HepG2 (cell line): ENCODE measurements around the gene NIN. TPM values are rescaled to one million over a fixed set of nuclear protein-coding genes. Genes with fewer than 3 reads are reported as not detected.

Source experiments
- ATAC-seq: fragments of 200-7000 bp; cut with Tn5 transposase; 3 replicates; pipeline ENCODE4 v1.9.1; 2020; ENCODE audit warnings: mild to moderate bottlenecking, moderate library complexity
- BruUV-seq: library from RNA; stranded (reverse); fragments of 400-500 nt; replicated peaks from 2 replicates; lab custom pipeline; 2021; lab: Mats Ljungman, UMichigan
- CTCF ChIA-PET: fragments of 300-600 bp; formaldehyde crosslinking; extraction: SDS; loops from one replicate; lab custom pipeline; 2021; ENCODE audit warnings: low total read pairs, inconsistent platforms, low intra/inter-chr PET ratio; lab: Yijun Ruan, JAX
- POLR2A ChIA-PET: fragments of 350-600 bp; sonication (Branson Sonifier 250); formaldehyde crosslinking; loops from one replicate; lab custom pipeline; 2020; ENCODE audit warnings: antibody characterized with exemption, inconsistent platforms; lab: Yijun Ruan, JAX
- DNase-seq: peaks from one replicate; pipeline ENCODE4 v3.0.0-alpha.2; 2015; ENCODE audit warnings: low spot score
- FAIRE-seq: peaks from 3 replicates; lab custom pipeline; 2011; peaks lifted over from hg19 to GRCh38; lab: Jason Lieb, UNC
- H2AFZ ChIP-seq: one replicate; pipeline ENCODE4 v1.6.1; 2011; ENCODE audit warnings: low read length, inconsistent platforms
- H3K27ac ChIP-seq: fragments of 300-600 bp; 3 replicates; pipeline ENCODE4 v1.8.0; 2011; ENCODE audit warnings: mixed run types, mild to moderate bottlenecking, mixed read lengths, low read length, inconsistent platforms; ENCODE audit not compliant: insufficient read depth; ENCODE audit errors: extremely low read length
- H3K27me3 ChIP-seq, 2 experiments: fragments of 200-600 bp in 1 of 2; 2 replicates in 1 of 2; 3 replicates in 1 of 2; pipeline versions ENCODE4 v1.6.0 to v1.8.0; 2011; ENCODE audit warnings: low read length in 2 of 2, mild to moderate bottlenecking in 2 of 2, moderate library complexity in 2 of 2, inconsistent platforms in 1 of 2; ENCODE audit not compliant: insufficient read depth in 2 of 2, control insufficient read depth in 1 of 2
- H3K36me3 ChIP-seq, 2 experiments: fragments of 200-600 bp in 1 of 2; replicated peaks in 1 of 2; 2 replicates in 1 of 2; 3 replicates in 1 of 2; pipeline versions ENCODE4 v1.5.1 to v1.8.0; 2011; ENCODE audit warnings: low read length in 2 of 2, inconsistent platforms in 1 of 2; ENCODE audit not compliant: insufficient read depth in 2 of 2, control insufficient read depth in 1 of 2
- H3K4me1 ChIP-seq: 2 replicates; pipeline ENCODE4 v1.5.1; 2012; ENCODE audit warnings: low read length, inconsistent platforms; ENCODE audit not compliant: insufficient read depth
- H3K4me2 ChIP-seq: 2 replicates; pipeline ENCODE4 v1.6.0; 2011; ENCODE audit warnings: low read depth, low read length, inconsistent platforms
- H3K4me3 ChIP-seq, 3 experiments: fragments of 200-600 bp in 1 of 3; sonication (generic), shearing (Covaris generic) in 1 of 3; replicated peaks in 1 of 3; 2 replicates each; pipeline ENCODE4 v1.5.1; 2011 to 2016; ENCODE audit warnings: low read length in 3 of 3, inconsistent platforms in 2 of 3, low read depth in 2 of 3, mild to moderate bottlenecking in 2 of 3, control low read depth in 1 of 3, mixed read lengths in 1 of 3; ENCODE audit not compliant: insufficient read depth in 1 of 3
- H3K79me2 ChIP-seq: one replicate; pipeline ENCODE4 v1.6.1; 2011; ENCODE audit warnings: low read length, inconsistent platforms; ENCODE audit not compliant: insufficient read depth
- H3K9ac ChIP-seq: 2 replicates; pipeline ENCODE4 v1.6.0; 2011; ENCODE audit warnings: mild to moderate bottlenecking, low read depth, low read length, inconsistent platforms; ENCODE audit not compliant: insufficient read depth
- H3K9me3 ChIP-seq: 2 replicates; pipeline ENCODE4 v1.5.1; 2012; ENCODE audit warnings: mild to moderate bottlenecking, low read length
- H4K20me1 ChIP-seq: 2 replicates; pipeline ENCODE4 v1.6.0; 2011; ENCODE audit warnings: inconsistent platforms, mild to moderate bottlenecking, low read length, moderate library complexity; ENCODE audit not compliant: insufficient read depth
- HDAC2 ChIP-seq: sonication (generic); formaldehyde crosslinking; IDR thresholded peaks from 2 replicates; pipeline ENCODE4 v1.4.0; 2020; ENCODE audit warnings: missing genetic modification reagents
- HNRNPH1 ChIP-seq: fragments of 200-400 bp; formaldehyde crosslinking; optimal IDR thresholded peaks from 2 replicates; pipeline ENCODE3; 2017; ENCODE audit warnings: mild to moderate bottlenecking, low read depth, low read length
- IRX3 ChIP-seq: sonication (generic); formaldehyde crosslinking; IDR thresholded peaks from 2 replicates; pipeline ENCODE4 v1.8.1; 2023; ENCODE audit warnings: mild to moderate bottlenecking, low read depth, missing genetic modification reagents, borderline replicate concordance
- KDM1A ChIP-seq: IDR thresholded peaks from 2 replicates; pipeline ENCODE4 v1.6.1; 2016; ENCODE audit warnings: missing compliant biosample characterization
- MAF1 ChIP-seq: sonication (generic); formaldehyde crosslinking; IDR thresholded peaks from 2 replicates; pipeline ENCODE4 v1.5.0; 2020; ENCODE audit warnings: missing genetic modification reagents, borderline replicate concordance
- NBN ChIP-seq: fragments of 450-650 bp; conservative IDR thresholded peaks from 2 replicates; pipeline ENCODE4 v1.6.1; 2017
- RFXANK ChIP-seq: IDR thresholded peaks from 2 replicates; pipeline ENCODE4 v1.6.1; 2016
- ZBTB38 ChIP-seq: sonication (generic); formaldehyde crosslinking; IDR thresholded peaks from 2 replicates; pipeline ENCODE4 v1.5.1; 2020; ENCODE audit warnings: mild to moderate bottlenecking, missing genetic modification reagents
- WGBS: methylation state at CpG from one replicate; pipeline ENCODE4 v1.1.6; 2017; ENCODE audit warnings: low lambda C conversion rate; 5-methylcytosine and 5-hydroxymethylcytosine counted together
- in situ Hi-C: cut with HindIII; loops from 2 replicates; pipeline ENCODE4 v1.10.0; 2017; ENCODE audit warnings: low pct_unique_long_range_greater_than_20kb; ENCODE audit not compliant: extremely low pct_ligation_motif_present
- intact Hi-C: fragments of 100-400 bp; cut with micrococcal nuclease; formaldehyde crosslinking; loops from one replicate; pipeline ENCODE4 v1.10.0; 2022; ENCODE audit not compliant: unreplicated experiment
- polyA plus RNA-seq, 8 experiments: library from polyadenylated mRNA; depleted of rRNA in 3 of 8; stranded (reverse) in 7 of 8; unstranded in 1 of 8; fragments of >200 nt; fragmentation: Illumina TruSeq in 4 of 8; extraction: Trizol in 4 of 8; gene quantifications; 2 replicates each; pipeline versions ENCODE4 v1.2.1 to v1.2.3, GENCODE V29; 2011 to 2016; ENCODE audit warnings: low read depth in 4 of 8, missing spikeins in 1 of 8, mixed read lengths in 1 of 8; ENCODE audit not compliant: insufficient read depth in 1 of 8
- total RNA-seq, 5 experiments: library from RNA; depleted of rRNA; stranded (reverse); fragments of >200 nt; fragmentation: Illumina TruSeq; extraction: Trizol; gene quantifications; 2 replicates each; pipeline ENCODE4 v1.2.3, GENCODE V29; 2016; ENCODE audit warnings: low read depth in 1 of 5
- TF ChIP-seq, protein P1 (sequence below): sonication (generic); formaldehyde crosslinking; IDR thresholded peaks from 2 replicates; pipeline ENCODE4 v1.5.0; 2020; ENCODE audit warnings: mild to moderate bottlenecking, missing genetic modification reagents

Gene NIN
- total and polyA plus RNA-seq, 2 of the 13 experiments (the other 11 are each of a cell fraction or from before 2014, with no cell fraction given), result 2.8 to 9.7 TPM

DNA sequence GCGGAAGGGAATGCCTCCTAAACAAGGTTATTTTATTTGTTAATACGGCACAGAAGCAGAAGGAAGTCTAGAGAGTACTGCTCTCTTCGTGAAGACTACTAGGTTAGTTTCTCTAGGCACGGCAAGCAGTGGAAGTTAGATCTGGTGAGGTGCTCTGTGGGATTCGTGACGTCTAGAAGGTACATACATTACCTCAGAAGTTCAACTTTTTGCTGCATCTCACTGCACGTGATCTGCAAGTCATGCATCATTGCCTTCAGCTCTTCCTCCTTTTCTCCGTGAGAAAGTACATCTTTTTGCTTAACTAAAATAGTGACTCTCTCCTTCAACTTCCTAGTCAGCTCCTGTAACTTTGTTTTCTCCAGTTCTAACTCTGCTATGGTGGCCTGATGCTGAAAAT is 74.7 kb downstream of the NIN start:
- ChIA-PET CTCF (no interaction called here), POLR2A (no interaction called here)
- H3K9me3 ChIP-seq, result no peaks in the 10 kb centered on the region
- in situ Hi-C loops (no loop called here), intact Hi-C loops (no loop called here)
- ATAC-seq (no peak), DNase-seq (no peak), FAIRE-seq (no peak)
- peaks cover 3 to 15% of the 10 kb centered on the region in 2 experiments; a peak in 4 of 5 replicates for H3K36me3 ChIP-seq
- no peaks in the 10 kb centered on the region for H3K79me2 ChIP-seq
- no peaks in the 10 kb centered on the region for H3K27me3 ChIP-seq
- H3K9ac ChIP-seq, result no peak overlapping the region
- H3K27ac ChIP-seq, result no peak overlapping the region
- TF ChIP-seq, protein P1, sequence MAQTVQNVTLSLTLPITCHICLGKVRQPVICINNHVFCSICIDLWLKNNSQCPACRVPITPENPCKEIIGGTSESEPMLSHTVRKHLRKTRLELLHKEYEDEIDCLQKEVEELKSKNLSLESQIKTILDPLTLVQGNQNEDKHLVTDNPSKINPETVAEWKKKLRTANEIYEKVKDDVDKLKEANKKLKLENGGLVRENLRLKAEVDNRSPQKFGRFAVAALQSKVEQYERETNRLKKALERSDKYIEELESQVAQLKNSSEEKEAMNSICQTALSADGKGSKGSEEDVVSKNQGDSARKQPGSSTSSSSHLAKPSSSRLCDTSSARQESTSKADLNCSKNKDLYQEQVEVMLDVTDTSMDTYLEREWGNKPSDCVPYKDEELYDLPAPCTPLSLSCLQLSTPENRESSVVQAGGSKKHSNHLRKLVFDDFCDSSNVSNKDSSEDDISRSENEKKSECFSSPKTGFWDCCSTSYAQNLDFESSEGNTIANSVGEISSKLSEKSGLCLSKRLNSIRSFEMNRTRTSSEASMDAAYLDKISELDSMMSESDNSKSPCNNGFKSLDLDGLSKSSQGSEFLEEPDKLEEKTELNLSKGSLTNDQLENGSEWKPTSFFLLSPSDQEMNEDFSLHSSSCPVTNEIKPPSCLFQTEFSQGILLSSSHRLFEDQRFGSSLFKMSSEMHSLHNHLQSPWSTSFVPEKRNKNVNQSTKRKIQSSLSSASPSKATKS (CRISPR knock-in tag), result no peak
- no peak for TF ChIP-seq NBN
- no peak for TF ChIP-seq IRX3 (CRISPR knock-in tag)
- no peak for TF ChIP-seq MAF1
- no peaks in the 10 kb centered on the region for H3K4me1 ChIP-seq
- no TSS peak for BruUV-seq
- no peak overlapping the region for H3K4me3 ChIP-seq
- H2AFZ ChIP-seq, result no peak overlapping the region
- no peaks in the 10 kb centered on the region for H4K20me1 ChIP-seq
- 97% methylated on average over 8 of the region's 8 CpGs for WGBS
- H3K4me2 ChIP-seq, result no peak overlapping the region

- Histone ChIP-seq H3K4me1 (no peaks in the 10 kb centered on the region), H4K20me1 (no peaks in the 10 kb centered on the region), H2AFZ (no peak overlapping the region), H3K9me3 (no peaks in the 10 kb centered on the region), H3K27me3 (no peaks in the 10 kb centered on the region), H3K27ac (no peak overlapping the region), H3K4me3 (no peak overlapping the region), H3K4me2 (no peak overlapping the region)
- no peak for FAIRE-seq
- intact Hi-C loops, result no loop called here
- no TSS peak for BruUV-seq
- DNase-seq, result no peak
- no peak for ATAC-seq
- TF ChIP-seq HDAC2 (CRISPR knock-in tag) (no peak), ZBTB38 (CRISPR knock-in tag) (no peak), HNRNPH1 (no peak), RFXANK (CRISPR knock-in tag) (no peak), KDM1A (CRISPR knock-in tag) (no peak)
- TF ChIP-seq, all 625 proteins: peak for 0
- in situ Hi-C loops, result no loop called here
- peaks cover 3 to 4% of the 10 kb centered on the region in 2 experiments; a peak in 2 of 5 replicates for H3K36me3 ChIP-seq
- H3K9ac ChIP-seq, result no peak overlapping the region
- whole genome bisulfite sequencing, result 100% methylated on average over 1 of the region's 1 CpG
- H3K79me2 ChIP-seq, result no peaks in the 10 kb centered on the region
- CTCF ChIA-PET, result no interaction called here
- POLR2A ChIA-PET, result no interaction called here
Observed at GRCh38 chr14:50750323-50750722, 80.6 kb downstream of the NIN start.
